GM21786 (cell line): ENCODE measurements around the gene SPINK5.

Source experiments
- ATAC-seq: cut with Tn5 transposase; IDR thresholded peaks from one replicate; pipeline ENCODE4 v1.9.1; 2021; ENCODE audit not compliant: unreplicated experiment

The SPINK5 gene

GRCh38 chr5:148172377-148172776 is 108.6 kb downstream of the SPINK5 start:
- no peak for ATAC-seq

GRCh38 chr5:148176480-148176879 is 112.7 kb downstream of the SPINK5 start:
- ATAC-seq, result no peak

- no peak for ATAC-seq
Measured at GRCh38 chr5:148177207-148177606, 113.4 kb downstream of the SPINK5 start.

GRCh38 chr5:148179234-148179824 is 115.5 kb downstream of the SPINK5 start:
- ATAC-seq, result peak; percentile 76

GRCh38 chr5:148186248-148187003 is 122.6 kb downstream of the SPINK5 start:
- ATAC-seq, result no peak
